CD4-positive, alpha-beta T cell treated with Interleukin-6 at 100 ng/mL for 8 hours (primary cell): ENCODE measurements around the gene SPATA31D4.

Source experiments
- DNase-seq: peaks from one replicate; pipeline ENCODE4 v3.0.0-alpha.2; 2020; ENCODE audit warnings: mixed read lengths, low spot score

Gene SPATA31D4

DNA sequence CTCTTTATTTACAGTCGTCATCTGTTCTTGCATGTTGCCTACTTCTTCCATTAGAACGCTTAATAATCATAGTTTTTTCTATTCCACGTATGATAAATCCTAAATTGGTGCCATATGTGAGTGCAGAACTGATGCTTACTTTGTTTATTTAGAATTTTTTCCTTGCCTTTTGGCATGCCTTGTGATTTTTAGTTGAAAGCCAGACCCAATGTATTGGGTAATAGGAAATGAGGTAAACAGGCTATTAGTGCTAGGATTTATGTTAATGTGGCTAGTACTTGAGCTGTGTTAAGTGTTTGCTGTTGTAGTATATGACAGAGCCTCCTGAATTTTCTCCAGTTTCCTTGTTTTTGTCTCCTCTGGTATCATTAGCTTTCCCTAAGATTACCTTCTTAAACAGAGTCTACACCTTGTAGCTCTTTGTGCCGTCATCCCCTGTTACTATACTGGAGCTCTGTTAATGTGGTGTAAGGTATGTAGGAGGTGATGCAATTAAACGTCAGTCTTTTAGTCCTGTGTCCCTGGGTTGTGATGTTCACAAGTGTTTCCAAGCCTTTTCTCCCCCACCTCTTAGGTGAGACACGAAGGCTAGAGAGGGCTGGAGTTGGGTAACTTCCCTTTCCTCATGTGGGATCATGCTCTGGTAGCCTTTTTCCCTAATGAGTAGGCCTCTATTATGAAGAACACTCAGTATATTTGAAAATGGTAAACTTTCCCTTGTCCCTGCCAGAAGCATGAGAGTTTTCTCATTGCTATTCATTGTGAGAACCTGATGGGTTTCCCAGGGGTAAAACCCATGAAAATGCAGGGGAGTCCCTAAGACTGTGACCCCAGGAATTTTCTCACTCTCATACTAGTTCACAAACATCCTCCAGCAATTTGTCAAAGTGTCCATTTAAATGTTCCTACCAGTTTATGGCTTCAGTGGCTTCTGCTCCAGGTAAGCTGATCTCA, 36.3 kb downstream of the SPATA31D4 start:
- DNase-seq = no peak

DNA sequence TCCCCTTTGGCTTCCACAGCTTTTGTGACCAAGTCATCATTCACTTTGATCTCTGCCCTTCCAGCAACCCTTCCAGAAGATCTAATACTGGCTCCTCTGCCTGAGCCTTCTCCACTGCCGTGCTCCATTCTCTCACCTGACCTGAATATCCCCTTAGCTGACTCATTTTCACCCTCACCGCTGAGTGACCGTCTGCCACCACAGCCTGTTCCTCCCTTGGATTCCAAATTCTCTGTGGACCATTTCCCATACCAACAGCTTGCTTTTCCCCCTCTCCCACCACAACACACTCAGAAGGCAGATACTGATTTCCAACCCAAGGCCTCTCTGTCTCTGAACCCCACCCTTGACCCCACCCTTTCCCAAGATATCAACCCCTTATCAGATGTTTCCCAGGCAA, 39.8 kb downstream of the SPATA31D4 start:
- no peak for DNase-seq

DNA sequence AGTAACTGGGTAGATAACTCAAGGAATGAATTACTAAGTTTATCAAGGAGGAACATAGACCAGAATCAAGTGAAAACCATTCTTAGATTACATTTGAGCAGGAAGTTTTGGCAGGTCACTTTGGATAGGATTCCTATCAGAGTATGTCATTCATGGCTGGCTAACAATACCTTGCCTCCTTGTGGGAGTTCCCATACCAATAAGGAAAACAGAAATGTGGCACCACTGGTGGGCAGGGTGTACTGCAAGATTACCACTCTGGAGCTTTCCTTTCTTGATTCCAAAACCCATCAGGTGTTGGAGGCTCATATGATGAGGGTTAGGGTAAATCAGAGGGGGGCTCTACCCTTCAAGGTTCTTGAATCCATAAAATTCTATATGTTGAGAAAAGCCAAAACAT, 41.7 kb downstream of the SPATA31D4 start:
- no peak for DNase-seq

DNA sequence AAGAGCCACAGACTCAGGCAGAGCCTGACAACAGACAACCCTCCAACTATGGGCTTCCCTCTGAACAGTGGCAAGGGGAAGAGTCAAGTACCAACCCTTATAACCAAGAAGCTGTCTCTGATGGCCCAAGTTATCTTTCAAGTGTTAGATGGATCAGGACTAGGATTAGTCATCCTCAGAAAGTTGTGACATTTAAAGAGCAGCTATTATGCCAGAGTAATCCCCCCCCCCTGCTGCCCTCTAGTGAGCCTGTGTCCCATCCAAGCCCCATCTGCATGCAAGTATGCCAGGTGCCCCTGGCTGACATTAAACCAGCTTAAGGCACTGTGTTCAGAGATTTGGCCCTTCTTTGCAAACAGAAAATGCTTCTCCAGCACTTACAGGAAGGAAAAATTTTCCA, 43.5 kb downstream of the SPATA31D4 start:
- DNase-seq = no peak

DNA sequence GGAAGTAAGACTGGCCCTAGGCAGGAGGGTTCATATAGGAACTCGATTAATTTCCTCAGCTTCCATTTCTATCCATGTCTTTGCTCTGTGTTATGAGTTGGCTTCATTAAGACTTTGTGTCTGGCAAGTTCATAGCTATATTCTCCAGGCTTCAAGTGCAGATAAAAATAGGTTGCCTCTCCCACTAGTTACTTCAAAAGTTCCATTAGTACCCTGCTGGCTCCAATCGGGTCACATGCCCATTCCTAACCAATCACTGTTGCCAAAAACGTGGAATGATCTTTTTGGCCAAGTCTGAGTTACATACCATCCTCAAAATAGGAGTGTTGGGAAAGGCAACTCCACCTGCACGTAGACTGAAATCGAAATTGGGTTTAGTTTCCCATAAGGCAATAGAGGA, 46.5 kb downstream of the SPATA31D4 start:
- no peak for DNase-seq

DNA sequence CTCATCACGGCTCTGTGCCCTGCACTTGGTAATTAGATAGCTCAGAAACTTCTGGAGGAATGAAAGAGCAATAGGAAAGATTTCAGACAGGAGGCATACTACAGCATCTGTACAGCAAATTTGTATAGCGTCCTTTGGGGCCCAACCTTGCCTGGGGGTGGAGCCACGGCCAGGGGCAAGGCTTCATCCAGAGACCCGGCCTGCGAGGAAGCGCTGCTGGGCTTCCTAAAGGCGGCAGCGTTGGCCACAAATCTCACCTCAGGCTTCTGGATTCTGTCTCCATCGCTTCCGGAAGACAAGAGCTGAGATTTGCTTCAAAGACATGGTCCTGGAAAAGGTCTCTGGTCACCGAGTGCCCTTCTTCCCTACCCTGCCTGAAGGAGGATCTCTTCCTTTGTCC, 48.1 kb downstream of the SPATA31D4 start:
- no peak for DNase-seq

DNA sequence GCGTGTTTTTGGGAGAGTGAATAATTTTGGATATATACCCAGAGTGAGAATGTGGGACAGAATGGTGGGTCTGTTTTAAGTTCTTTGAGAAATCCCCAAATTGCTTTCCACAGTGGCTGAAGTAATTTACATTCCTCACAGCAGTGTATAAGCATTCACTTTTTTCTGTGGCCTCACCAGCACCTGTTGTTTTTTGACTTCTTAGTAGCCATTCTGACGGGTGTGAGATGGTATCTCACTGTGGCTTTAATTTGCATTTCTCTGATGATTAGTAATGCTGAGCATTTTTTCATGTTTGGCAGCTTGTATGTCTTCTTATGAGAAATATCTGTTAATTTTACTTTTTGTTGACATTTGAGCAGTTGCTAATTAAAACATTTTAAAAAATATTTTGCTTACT, 51.0 kb downstream of the SPATA31D4 start:
- DNase-seq = no peak

DNA sequence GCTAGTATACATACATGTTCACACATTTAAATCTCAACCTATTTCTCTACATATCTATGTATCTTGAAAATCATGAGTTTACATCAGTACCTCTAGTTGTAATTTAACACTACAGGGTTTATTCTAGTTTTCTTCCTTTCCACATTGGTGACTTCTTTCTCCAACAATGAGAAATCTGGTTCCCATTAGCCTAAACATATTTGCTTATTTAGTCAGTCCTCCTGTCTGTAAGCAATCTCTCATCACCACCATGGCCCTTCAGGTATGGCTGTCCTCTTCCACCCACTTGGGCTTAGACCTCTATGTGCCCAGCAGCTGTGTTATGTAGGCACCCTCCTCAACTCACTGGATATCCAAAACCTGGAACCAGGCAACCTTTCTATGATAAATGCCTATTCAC, 52.3 kb downstream of the SPATA31D4 start:
- no peak for DNase-seq

DNA sequence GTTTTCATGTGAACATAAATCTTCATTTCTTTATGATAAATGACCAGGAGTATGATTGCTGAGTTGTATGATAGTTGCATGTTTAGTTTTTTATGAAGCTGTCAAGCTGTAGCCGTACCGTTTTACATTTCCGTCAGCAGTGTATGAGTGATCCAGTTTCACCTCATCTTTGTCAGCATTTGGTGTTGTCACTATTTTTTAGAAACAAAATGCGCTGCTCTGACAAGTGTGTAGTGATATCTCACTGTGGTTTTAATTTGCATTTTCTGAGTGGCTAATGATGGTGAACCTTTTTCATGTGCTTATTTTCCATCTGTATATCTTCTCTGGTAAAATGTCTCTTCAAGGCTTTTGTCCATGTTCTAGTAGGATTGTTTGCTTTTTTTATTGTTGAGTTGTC, 53.7 kb downstream of the SPATA31D4 start:
- DNase-seq = no peak
